ENCODE data around the gene SOWAHD.
"Not testable (repeated sequence)": the region's sequence is repeated elsewhere in the genome, so short reads cannot be mapped to it uniquely, and the experiment has no call there.

- TF ChIP-seq, protein P1, sequence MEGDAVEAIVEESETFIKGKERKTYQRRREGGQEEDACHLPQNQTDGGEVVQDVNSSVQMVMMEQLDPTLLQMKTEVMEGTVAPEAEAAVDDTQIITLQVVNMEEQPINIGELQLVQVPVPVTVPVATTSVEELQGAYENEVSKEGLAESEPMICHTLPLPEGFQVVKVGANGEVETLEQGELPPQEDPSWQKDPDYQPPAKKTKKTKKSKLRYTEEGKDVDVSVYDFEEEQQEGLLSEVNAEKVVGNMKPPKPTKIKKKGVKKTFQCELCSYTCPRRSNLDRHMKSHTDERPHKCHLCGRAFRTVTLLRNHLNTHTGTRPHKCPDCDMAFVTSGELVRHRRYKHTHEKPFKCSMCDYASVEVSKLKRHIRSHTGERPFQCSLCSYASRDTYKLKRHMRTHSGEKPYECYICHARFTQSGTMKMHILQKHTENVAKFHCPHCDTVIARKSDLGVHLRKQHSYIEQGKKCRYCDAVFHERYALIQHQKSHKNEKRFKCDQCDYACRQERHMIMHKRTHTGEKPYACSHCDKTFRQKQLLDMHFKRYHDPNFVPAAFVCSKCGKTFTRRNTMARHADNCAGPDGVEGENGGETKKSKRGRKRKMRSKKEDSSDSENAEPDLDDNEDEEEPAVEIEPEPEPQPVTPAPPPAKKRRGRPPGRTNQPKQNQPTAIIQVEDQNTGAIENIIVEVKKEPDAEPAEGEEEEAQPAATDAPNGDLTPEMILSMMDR (IDR thresholded peaks at IDR 0.05), result not testable (repeated sequence)
- TF ChIP-seq POLR2A (IDR thresholded peaks at IDR 0.05), result not testable (repeated sequence)
These were observed 50.1 kb downstream of the SOWAHD start for GRCh38 chrX:119808461-119808860.
